Measurements from ENCODE around the gene NUFIP1.
"Not testable (repeated sequence)": the region's sequence is repeated elsewhere in the genome, so short reads cannot be mapped to it uniquely, and the experiment has no call there.

NUFIP1 gene
- 13.4 to 33.9 reads per million in 2 experiments for total RNA-seq

DNA sequence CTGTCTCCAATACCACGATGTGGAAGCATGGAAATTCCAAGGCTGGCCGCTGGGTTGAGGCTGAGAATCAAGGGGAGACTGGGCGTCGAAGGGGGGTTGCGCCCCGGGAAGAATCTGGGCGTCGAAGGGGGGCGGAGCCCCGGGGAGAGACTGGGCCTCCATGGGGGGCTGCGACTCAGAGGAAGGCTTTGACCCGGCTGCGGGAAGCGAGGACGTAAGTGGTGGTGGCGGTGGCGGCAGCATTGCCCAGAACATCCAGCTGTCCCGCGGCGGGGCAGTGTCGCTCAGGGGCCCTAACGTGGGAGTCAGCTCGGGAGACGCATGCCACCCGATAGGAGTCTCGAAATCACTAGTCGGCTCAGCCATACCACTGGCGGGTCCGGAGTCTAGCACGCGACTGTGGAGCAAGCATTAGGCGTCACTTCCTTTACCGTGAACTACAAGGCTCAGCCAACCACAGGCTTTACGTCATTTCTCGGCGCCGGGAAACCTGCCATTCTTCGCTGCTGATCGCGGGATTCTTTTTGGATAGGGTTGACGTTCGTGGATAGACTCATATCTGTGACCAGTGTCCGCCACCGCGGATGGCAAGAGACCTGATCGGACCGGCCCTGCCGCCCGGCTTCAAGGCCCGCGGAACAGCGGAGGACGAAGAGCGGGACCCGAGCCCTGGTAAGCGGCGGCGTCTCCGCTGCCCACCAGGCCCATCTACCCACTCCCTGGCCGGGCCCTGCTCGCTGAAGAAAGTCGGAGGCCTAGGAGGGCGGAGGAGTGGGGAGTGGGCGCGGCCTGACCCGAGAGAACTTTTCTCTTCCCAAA, at the start of gene NUFIP1, which contains the start of gene GPALPP1:
TSS of gene NUFIP1 (minus strand) at position 401 of the 819 bp plus-strand sequence. CDS start at position 366, 35 bp downstream.
TSS of gene GPALPP1 (plus strand) at position 468 of the 819 bp plus-strand sequence. CDS start at position 585, 117 bp downstream.
- peak; percentile 92 for DNase-seq (ENCODE audit: low read depth)

DNA sequence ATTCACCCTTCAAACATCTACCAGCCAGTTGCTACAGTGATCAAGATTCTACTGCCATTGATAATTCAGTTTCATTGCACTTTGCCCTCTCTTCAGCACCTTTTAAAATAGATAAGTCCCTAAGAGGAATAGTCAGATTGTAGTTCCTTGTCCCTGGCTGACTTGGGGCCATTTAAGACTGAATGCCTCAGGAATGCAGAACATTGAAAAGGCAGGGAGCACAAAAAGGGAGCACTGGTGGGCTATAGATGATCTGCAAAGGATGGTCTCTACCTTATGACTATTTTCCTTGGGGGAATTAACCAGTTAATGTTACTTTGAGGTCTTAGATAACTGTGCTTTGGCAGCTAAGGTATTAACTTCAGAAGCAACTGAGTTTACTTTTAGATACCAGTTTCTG, 46.9 kb upstream of the NUFIP1 start:
- DNase-seq (ENCODE audit: low read depth), result no peak

DNA sequence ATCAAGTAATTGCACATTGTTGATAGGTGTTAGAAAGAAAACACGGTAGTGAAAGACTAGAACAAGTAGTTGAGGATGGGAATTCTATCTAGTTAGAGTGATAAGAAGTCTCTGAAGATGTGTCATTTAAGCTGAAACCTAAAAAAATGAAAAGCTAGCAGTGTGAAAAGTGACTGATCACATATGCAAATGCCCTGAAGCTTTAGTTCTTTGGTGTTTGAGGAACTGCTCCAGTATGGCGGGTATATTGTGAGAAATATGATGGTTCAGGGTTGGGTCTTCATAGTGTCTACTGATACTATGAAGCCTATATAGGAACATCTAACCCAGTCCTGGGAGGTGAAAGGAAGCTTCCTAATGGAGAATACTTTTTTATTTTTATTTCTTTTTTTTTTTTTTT, 45.1 kb upstream of the NUFIP1 start:
- no peak for DNase-seq (ENCODE audit: low read depth)

DNA sequence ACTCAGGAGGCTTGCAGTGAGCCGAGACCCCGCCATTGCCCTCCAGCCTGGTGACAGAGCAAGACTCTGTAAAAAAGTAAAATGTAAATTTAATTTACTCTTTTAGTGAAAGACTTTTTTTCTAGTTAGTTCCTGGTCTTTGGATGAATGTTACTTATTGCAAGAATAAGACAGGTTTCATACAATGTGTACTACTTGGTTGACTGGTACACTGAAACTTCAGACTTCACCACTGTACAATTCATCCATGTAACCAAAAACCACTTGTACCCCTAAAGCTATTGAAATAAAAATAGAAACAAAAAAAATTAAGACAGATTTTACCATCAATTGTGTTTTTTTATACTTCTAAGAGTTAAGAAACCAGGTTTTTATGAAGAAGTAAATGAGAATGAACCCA, 35.6 kb upstream of the NUFIP1 start:
- no peak for DNase-seq (ENCODE audit: low read depth)

DNA sequence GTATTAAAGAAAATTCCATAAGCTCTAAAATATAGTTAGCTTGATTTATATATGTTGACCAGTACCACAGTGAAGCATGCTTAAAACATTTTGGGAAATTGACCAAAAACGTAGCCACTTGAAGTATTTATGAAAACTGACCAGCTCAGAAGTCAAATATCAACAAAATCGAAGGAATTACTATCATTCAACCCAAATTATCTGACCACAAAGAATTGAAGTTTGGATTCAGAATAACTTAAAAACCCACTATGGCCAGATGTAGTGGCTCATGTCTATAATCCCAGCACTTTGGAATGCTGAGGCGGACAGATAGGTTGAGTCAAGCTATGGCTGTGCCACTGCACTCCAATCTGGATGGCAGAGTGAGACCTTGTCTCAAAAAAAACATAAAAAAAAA, 32.0 kb upstream of the NUFIP1 start:
- no peak for DNase-seq (ENCODE audit: low read depth)

DNA sequence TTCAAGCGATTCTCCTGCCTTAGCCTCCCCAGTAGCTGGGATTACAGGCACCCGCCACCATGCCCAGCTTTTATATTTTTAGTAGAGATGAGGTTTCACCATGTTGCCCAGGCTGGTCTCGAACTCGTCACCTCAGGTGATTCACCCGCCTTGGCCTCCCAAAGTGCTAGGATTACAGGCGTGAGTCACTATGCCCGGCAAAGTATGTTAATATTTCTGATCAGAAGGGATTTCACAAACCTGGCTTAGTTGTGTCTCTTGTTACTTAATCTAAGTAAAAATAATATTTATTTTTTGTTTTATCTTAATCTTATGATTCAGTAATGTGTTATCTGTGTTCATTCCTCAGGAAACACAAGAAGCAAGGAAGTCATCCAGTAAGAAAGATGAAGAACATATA, 30.7 kb upstream of the NUFIP1 start:
- not testable (repeated sequence) for DNase-seq (ENCODE audit: low read depth)

DNA sequence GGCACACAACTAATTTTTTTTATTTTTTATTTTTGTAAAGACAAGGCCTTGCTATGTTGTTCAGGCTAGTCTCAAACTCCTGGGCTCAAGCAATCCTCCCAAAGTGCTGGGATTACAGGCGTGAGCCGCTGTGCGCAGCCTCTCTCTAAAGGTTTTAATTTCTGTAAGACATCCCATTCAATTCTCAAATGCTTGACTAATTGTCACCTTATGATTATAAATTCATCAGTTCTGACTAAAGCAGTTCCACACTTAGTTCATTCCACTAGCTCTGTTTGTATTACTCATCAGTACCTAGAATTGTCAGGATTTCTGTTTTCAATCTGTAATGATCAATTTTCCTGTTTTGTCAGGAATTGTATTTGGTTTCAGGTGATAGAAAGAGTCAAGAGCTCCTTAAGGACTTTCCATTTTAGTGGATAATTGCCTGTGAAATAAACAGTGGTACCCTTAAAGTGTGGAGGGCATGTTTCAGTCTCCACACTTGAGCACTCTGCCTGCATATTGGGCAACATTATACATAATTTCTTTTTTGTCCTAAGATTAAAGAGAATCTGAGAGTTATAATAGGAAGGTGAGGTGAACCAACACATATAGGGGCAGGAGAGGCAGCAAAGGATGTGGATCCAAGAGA, 27.6 kb upstream of the NUFIP1 start:
- no peak for DNase-seq (ENCODE audit: low read depth)

DNA sequence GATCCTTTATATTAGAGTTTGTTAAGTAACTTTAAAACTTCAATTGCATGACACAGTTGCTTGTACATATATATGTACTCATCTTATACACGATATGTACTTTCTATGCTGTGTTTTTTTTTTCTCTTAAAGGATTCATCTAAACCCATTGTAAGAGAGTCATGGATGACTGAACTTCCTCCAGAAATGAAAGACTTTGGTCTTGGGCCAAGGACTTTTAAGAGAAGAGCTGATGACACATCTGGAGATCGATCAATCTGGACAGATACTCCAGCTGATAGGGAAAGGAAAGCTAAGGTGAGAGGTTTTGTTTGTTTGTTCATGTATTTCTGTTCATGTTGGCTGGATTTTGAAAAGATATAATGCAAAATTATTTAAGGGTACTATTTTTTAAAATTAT, 26.0 kb upstream of the NUFIP1 start:
- DNase-seq (ENCODE audit: low read depth), result no peak

DNA sequence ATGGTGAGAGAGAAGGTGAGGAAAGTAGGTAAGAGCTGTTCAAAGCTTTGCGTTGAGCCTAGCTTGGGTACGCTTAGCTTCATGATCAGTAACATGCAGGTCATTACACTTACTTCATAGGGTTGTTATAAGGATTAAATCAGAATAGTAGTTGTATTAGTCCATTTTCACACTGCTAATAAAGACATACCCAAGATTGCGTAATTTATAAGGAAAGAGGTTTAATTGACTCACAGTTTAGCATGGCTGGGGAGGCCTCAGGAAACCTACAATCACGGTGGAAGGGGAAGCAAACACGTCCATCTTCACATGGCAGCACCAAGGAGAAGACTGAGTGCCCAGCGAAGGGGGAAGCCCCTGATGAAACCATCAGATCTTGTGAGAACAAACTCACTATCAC, 21.9 kb upstream of the NUFIP1 start:
- DNase-seq (ENCODE audit: low read depth), result no peak

DNA sequence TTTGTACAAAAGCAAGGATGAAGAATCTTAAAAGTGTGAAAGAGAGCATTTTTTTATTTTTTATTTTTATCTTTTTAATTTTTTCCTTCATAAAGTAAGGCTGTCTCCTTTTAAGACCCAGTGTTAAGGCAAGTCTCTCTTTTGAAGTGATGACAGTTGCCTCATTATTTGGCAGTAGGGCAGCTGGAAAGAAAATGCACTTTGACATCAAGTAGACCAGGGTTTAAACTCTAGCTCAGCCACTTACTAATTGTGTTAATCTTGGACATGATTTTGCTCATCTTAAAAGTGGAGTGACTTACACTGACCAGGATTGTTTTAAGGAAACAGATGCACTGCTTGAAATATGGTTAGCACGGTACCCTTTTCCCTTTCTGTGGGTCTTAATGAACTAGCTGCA, 18.6 kb upstream of the NUFIP1 start:
- no peak for DNase-seq (ENCODE audit: low read depth)

DNA sequence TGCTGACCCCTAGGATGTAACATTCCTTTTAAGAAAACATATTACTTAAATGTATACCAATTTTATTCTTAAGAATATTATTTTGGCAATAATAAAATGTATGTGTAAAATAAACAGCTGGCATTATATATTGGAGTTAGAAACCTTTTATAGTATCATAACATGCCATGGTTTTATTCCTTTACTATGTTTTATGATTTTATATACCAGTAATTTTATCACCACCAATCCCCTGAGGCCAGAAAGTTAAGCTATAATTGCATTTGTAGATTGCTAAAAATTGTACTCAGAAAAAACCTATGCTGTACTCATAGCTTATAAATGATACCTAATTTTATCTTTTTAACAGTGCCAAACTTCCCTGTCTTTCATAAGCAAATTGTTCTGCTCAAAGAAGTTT, 18.0 kb upstream of the NUFIP1 start:
- DNase-seq (ENCODE audit: low read depth), result no peak

DNA sequence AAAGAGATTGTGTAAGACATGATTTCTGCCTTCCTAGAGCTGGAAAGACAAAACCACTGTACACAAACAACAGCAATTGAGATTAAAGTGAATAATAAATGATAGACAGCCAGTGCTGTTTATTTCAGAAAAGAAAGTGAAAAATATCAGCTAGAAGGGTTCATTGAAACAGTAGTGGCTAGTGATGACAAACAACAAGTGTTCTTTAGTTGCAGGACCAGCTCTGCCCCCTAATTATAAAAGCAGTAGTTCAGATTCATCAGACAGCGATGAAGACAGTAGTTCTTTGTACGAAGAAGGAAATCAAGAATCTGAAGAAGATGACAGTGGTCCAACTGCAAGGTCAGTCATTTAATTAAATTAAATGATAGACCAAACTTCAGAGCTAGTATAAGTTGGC, 14.8 kb upstream of the NUFIP1 start:
- DNase-seq (ENCODE audit: low read depth), result no peak

DNA sequence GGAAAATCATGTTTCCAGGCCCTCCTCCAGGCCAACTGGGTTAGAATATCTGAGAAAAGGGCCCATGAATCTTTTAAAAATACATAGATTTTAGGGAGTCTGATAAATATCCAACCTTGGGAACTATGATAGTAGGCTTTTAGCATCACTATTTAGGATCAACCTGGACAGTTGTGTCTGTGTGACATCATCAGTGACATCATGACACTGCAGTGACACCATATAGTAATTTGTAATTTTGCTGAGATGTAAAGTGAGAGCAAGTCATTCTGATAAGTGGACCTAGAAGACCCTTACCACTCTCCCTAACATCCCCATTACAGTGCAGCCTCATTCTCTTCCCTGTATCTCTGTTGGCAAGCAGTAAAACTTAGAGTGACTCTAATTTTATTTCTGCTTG, 14.1 kb upstream of the NUFIP1 start:
- DNase-seq (ENCODE audit: low read depth), result no peak

DNA sequence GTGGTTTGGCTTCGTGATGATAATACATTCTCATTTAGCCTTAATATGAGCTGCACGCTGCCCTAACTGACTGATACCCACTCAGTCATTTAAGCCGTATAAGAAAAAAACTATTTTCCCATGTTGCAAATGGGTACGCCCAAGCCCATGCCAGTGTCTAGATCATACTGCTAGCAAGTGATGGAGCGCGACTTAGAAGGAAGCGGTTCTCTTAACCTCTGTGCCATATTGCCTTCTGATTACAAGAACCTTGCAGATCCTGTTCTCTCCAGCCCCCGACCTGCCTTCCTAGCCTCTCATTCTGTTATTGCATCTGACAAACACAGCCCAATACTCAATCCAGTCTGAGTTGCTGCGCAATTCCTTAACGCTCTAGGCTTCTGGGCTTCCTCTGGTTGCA, 670 bp upstream of the NUFIP1 start:
- DNase-seq (ENCODE audit: low read depth), result no peak

DNA sequence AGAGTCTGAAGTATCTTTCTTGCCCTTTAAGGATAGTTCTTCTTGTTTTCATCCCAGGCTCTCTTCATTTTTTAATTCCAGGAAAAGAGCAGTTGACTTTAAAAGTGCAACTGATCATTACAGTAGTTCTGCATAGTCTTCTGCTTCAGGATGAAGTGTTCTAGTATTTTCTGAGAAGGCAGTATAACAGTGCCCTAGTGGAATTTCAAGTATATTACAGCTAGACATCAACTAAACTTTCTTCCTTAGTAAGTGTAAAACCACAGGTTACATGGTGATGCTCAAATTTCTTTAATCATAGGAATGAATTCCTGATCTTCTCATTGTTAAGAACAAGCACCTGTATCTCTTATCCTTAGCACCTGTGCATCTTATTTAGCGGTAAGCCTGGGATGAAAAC, 10.9 kb downstream of the NUFIP1 start:
- DNase-seq (ENCODE audit: low read depth), result no peak

DNA sequence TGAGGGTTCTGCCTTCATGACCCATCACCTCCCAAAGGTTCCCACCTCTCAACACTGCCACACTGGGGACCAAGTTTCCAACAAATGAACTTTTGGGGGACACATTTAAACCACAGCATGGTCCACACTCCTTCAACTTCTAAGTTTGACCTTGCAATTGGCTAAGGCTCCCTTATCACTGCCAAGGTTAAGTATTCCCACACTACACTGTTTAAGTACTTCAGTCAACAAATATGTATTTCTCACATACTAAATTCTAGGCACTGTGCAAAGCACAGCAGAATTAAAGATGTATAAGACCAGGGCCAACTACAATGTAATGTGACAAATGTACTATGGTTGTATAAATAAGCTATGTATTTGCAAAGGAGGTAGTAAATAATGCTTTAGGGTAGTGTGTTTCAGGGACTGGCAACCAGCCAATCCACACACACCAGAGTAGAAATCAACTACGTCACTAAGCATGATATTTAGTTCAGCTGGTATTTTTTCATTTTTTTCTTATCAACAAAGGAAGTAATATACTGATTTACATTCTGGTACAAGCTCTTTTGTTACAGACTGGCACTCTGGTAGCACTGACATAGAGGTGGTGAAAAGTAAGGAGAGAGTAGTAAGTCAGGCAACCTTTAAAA, 12.2 kb downstream of the NUFIP1 start:
- DNase-seq (ENCODE audit: low read depth), result no peak

DNA sequence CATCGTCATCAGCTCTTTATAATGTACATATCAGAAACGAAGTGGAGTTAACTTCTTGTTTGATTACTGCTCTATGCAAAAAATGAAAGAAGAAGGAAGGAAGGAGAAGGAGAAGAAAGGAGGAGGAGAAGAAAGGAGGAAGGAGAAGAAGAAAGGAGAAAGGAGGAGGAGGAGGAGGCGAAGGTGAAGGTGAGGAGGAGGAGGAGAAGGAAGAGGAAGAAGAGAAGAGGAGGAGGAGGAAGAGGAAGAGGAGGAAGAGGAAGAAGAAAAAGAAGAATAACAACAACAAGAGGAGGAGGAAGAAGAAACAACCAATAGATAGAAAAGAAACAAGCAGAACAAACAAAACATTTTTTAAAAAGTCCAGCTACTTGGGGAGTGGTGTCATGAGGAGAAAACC, 13.1 kb downstream of the NUFIP1 start:
- DNase-seq (ENCODE audit: low read depth), result no peak

DNA sequence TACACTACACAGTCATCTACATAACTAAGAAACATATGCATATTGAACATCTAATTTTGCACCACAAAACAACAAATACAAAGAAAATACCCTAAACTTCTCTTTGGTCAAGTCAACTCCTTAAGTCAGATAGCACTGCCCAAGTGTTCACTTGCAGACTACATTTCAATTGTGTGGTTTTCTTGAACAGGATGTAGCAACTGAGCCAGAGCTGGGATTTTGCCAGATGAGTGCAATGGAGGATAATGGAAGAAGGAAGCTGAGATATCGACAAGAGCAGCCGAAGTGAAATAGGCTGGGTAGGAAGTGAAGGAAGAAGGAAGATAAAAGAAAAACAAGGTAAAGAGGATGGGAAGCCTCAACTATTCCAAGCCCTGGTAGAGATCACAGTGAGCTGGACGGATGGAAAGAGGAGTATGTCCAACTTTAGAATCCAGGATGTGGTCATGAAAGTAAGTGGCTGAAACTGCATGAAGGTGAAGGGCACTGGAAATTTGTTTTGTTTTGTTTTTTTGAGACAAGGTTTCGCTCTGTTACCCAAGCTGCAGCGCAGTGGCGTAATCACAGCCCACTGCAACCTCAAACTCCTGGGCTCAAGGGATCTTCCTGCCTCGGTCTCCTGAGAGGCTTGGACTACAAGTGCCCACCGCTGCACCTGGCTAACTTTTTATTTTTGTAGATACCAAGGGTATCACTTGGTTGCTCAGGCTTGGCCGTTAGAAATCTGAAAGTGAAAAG, 15.0 kb downstream of the NUFIP1 start:
- no peak for DNase-seq (ENCODE audit: low read depth)

DNA sequence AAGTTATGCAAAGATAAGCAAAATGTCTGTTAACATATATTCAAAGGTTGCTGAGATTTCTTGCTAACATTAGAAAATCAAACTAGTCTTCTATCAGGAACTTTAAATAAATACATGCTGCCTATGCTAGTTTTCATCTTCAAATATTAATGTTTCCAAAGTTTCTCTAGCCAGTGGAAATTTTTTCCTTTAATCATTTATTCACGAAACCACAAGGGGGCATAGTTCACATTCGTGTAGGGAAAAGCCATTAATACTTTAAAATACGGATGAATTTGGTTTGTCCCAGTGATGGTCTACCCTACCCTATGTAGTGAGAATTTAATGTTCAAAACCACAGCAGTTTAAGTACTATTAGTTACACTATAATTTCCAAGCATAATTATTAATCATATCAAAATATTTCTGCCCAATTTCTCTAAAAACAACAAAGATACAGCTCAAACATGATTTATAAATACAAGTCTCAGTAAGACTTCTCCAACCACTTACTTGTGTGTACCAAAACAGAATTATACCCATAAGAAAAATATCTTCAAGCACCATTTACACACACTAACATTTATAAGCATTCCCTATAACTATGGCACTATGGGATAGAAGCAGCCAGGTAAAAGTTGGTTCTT, 16.2 kb downstream of the NUFIP1 start:
- no peak for DNase-seq (ENCODE audit: low read depth)

DNA sequence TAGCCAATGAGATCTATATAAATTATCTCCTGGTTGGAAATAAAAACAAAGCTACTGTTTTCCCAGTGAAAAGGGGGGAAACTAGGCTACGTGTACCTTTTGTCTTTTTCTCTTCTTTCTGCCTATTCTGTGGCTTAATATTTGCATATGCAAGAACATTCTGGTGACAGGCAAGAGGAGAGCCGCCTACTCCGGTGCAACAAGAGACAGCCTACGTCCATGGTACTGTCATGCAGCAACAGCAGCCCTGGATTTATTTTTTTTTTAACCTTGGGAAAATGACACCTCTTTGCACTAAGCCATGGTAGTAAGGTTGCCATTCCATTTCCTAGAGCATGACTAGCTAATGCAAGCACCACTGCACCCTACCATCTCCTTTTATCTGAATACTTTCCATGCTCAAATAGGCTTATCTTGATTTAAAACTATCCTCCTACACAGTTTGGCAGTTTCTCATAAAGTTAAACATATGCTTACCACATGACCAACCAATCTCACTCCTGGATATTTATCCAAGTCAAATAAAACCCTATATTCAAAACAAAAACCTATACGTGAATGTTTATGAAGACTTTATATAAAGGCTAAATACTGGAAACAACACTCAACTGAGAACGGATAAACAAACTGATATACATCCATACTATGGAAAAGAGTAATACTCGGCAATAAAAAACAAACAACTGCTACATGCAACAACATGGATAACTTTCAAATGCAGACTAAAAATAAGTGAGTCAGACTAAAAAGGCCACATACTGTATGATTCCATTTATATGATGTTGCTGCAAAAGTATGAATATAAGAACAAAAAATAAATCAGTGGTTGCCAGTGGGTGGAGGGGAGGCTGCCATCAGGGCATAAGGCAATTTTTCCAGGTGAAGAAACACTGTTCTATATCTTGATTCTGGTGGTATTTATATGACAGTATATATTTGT, 17.3 kb downstream of the NUFIP1 start:
- DNase-seq (ENCODE audit: low read depth), result no peak
